RWPE2 (cell line): ENCODE data around the gene SLC44A1.
A peak's percentile ranks its signal among the peaks of the same experiment; 100 is the strongest.

Source experiments
- ATAC-seq: fragments of 200-7000 bp; cut with Tn5 transposase; 3 replicates; pipeline ENCODE4 v1.9.1; 2021; ENCODE audit warnings: low read depth
- DNase-seq: peaks from one replicate; pipeline ENCODE4 v3.0.0-alpha.2; 2020; ENCODE audit warnings: low spot score
- H3K27ac ChIP-seq: fragments of 450-650 bp; 2 replicates; pipeline ENCODE4 v1.5.1; 2017; ENCODE audit warnings: mild to moderate bottlenecking; ENCODE audit not compliant: poor library complexity, severe bottlenecking
- H3K27me3 ChIP-seq: fragments of 250-450 bp; sonication (Bioruptor Pico); 2 replicates; pipeline ENCODE4 v1.5.1; 2021; ENCODE audit warnings: mild to moderate bottlenecking, moderate library complexity; ENCODE audit not compliant: insufficient read depth, poor library complexity, severe bottlenecking
- H3K36me3 ChIP-seq: fragments of 250-450 bp; sonication (Bioruptor Pico); 2 replicates; pipeline ENCODE4 v1.5.1; 2020; ENCODE audit warnings: low read depth, mild to moderate bottlenecking, moderate library complexity
- H3K4me1 ChIP-seq: fragments of 250-450 bp; sonication (Bioruptor Pico); 2 replicates; pipeline ENCODE4 v1.5.1; 2021; ENCODE audit warnings: mild to moderate bottlenecking, moderate library complexity; ENCODE audit not compliant: insufficient read depth, poor library complexity, severe bottlenecking
- H3K4me3 ChIP-seq: fragments of 250-450 bp; sonication (Bioruptor Pico); 2 replicates; pipeline ENCODE4 v1.5.1; 2021; ENCODE audit warnings: mild to moderate bottlenecking, moderate library complexity; ENCODE audit not compliant: severe bottlenecking
- H3K9me3 ChIP-seq: fragments of 250-450 bp; sonication (Bioruptor Pico); 2 replicates; pipeline ENCODE4 v1.5.1; 2021; ENCODE audit warnings: mild to moderate bottlenecking, moderate library complexity; ENCODE audit not compliant: severe bottlenecking
- CTCF ChIP-seq: fragments of 450-650 bp; IDR thresholded peaks from one replicate; pipeline ENCODE4 v1.5.1; 2017; ENCODE audit warnings: mild to moderate bottlenecking, moderate library complexity; ENCODE audit not compliant: poor library complexity, severe bottlenecking

SLC44A1 gene

GRCh38 chr9:105438141-105438806 lies 193.8 kb downstream of the SLC44A1 start:
- Histone ChIP-seq H3K9me3 (no peaks in the 10 kb centered on the region), H3K27ac (no peak overlapping the region), H3K27me3 (no peaks in the 10 kb centered on the region), H3K4me3 (no peak overlapping the region), H3K4me1 (no peaks in the 10 kb centered on the region), H3K36me3 (no peaks in the 10 kb centered on the region)
- TF ChIP-seq CTCF, result no peak
- DNase-seq (no peak), ATAC-seq (no peak)

GRCh38 chr9:105439428-105439827 lies 195.0 kb downstream of the SLC44A1 start:
- Histone ChIP-seq H3K27me3 (no peaks in the 10 kb centered on the region), H3K36me3 (no peaks in the 10 kb centered on the region), H3K27ac (no peak overlapping the region), H3K4me1 (no peaks in the 10 kb centered on the region), H3K4me3 (no peak overlapping the region), H3K9me3 (no peaks in the 10 kb centered on the region)
- ATAC-seq (no peak), DNase-seq (no peak)
- no peak for TF ChIP-seq CTCF

GRCh38 chr9:105441616-105442160 lies 197.2 kb downstream of the SLC44A1 start:
- Histone ChIP-seq H3K9me3 (no peaks in the 10 kb centered on the region), H3K36me3 (no peaks in the 10 kb centered on the region), H3K27me3 (no peaks in the 10 kb centered on the region), H3K4me1 (no peaks in the 10 kb centered on the region), H3K4me3 (no peak overlapping the region), H3K27ac (no peak overlapping the region)
- TF ChIP-seq CTCF, result no peak
- DNase-seq, result no peak
- no peak for ATAC-seq

- no peak for DNase-seq
- TF ChIP-seq CTCF, result no peak
- no peak overlapping the region for H3K4me3 ChIP-seq
- H3K27ac ChIP-seq, result no peak overlapping the region
- no peaks in the 10 kb centered on the region for H3K36me3 ChIP-seq
- no peaks in the 10 kb centered on the region for H3K27me3 ChIP-seq
- no peaks in the 10 kb centered on the region for H3K9me3 ChIP-seq
- no peak for ATAC-seq
- no peaks in the 10 kb centered on the region for H3K4me1 ChIP-seq
Measured at GRCh38 chr9:105443121-105443520, 198.7 kb downstream of the SLC44A1 start.

- no peaks in the 10 kb centered on the region for H3K36me3 ChIP-seq
- H3K27ac ChIP-seq, result no peak overlapping the region
- H3K4me1 ChIP-seq, result peaks cover 2% of the 10 kb centered on the region
- TF ChIP-seq CTCF, result no peak
- H3K4me3 ChIP-seq, result no peak overlapping the region
- no peaks in the 10 kb centered on the region for H3K27me3 ChIP-seq
- peak; percentile 47 for ATAC-seq
- no peak for DNase-seq
- no peaks in the 10 kb centered on the region for H3K9me3 ChIP-seq
Measured at GRCh38 chr9:105444130-105444529, 199.7 kb downstream of the SLC44A1 start.
